ENCODE measurements around the gene CTCFL.

The CTCFL gene

GRCh38 chr20:57568088-57568896 is 43.4 kb upstream of the CTCFL start:
- TF ChIP-seq SPI1 (IDR thresholded peaks at IDR 0.05; ENCODE audit: borderline replicate concordance, low read depth), result no peak
- Histone ChIP-seq H3K27ac (replicated peaks) (no peak overlapping the region), H3K27me3 (ENCODE audit: insufficient read depth, poor library complexity, severe bottlenecking) (no peaks in the 10 kb centered on the region), H3K4me3 (replicated peaks; ENCODE audit: insufficient read depth, low read length) (no peak overlapping the region)
- no peak for DNase-seq (ENCODE audit: low read depth in 1 of 2, low spot score in 1 of 2)

GRCh38 chr20:57567471-57568079 is 42.6 kb upstream of the CTCFL start:
- H3K27me3 ChIP-seq (ENCODE audit: insufficient read depth, poor library complexity, severe bottlenecking), result no peaks in the 10 kb centered on the region
- no peak overlapping the region for H3K27ac ChIP-seq (replicated peaks)
- H3K4me3 ChIP-seq (replicated peaks; ENCODE audit: insufficient read depth, low read length), result no peak overlapping the region
- TF ChIP-seq GABPA (IDR thresholded peaks at IDR 0.05; ENCODE audit: low read depth), result no peak
- no peak for TF ChIP-seq SPI1 (IDR thresholded peaks at IDR 0.05; ENCODE audit: borderline replicate concordance, low read depth)
- TF ChIP-seq POLR2AphosphoS5 (IDR thresholded peaks at IDR 0.05; ENCODE audit: low read depth), result no peak
- no peak for TF ChIP-seq CTCF (IDR thresholded peaks at IDR 0.05; ENCODE audit: insufficient read depth, low read length)
- TF ChIP-seq, protein P1, sequence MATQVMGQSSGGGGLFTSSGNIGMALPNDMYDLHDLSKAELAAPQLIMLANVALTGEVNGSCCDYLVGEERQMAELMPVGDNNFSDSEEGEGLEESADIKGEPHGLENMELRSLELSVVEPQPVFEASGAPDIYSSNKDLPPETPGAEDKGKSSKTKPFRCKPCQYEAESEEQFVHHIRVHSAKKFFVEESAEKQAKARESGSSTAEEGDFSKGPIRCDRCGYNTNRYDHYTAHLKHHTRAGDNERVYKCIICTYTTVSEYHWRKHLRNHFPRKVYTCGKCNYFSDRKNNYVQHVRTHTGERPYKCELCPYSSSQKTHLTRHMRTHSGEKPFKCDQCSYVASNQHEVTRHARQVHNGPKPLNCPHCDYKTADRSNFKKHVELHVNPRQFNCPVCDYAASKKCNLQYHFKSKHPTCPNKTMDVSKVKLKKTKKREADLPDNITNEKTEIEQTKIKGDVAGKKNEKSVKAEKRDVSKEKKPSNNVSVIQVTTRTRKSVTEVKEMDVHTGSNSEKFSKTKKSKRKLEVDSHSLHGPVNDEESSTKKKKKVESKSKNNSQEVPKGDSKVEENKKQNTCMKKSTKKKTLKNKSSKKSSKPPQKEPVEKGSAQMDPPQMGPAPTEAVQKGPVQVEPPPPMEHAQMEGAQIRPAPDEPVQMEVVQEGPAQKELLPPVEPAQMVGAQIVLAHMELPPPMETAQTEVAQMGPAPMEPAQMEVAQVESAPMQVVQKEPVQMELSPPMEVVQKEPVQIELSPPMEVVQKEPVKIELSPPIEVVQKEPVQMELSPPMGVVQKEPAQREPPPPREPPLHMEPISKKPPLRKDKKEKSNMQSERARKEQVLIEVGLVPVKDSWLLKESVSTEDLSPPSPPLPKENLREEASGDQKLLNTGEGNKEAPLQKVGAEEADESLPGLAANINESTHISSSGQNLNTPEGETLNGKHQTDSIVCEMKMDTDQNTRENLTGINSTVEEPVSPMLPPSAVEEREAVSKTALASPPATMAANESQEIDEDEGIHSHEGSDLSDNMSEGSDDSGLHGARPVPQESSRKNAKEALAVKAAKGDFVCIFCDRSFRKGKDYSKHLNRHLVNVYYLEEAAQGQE (IDR thresholded peaks at IDR 0.05; ENCODE audit: insufficient replicate concordance, low read depth), result no peak
- DNase-seq (ENCODE audit: low read depth in 1 of 2, low spot score in 1 of 2), result no peak

GRCh38 chr20:57566803-57567459 is 42.0 kb upstream of the CTCFL start:
- Histone ChIP-seq H3K27me3 (ENCODE audit: insufficient read depth, poor library complexity, severe bottlenecking) (no peaks in the 10 kb centered on the region), H3K4me3 (replicated peaks; ENCODE audit: insufficient read depth, low read length) (no peak overlapping the region), H3K27ac (replicated peaks) (no peak overlapping the region)
- TF ChIP-seq, protein P1 (IDR thresholded peaks at IDR 0.05; ENCODE audit: insufficient replicate concordance, low read depth), result no peak
- DNase-seq (ENCODE audit: low read depth in 1 of 2, low spot score in 1 of 2), result no peak

DNA sequence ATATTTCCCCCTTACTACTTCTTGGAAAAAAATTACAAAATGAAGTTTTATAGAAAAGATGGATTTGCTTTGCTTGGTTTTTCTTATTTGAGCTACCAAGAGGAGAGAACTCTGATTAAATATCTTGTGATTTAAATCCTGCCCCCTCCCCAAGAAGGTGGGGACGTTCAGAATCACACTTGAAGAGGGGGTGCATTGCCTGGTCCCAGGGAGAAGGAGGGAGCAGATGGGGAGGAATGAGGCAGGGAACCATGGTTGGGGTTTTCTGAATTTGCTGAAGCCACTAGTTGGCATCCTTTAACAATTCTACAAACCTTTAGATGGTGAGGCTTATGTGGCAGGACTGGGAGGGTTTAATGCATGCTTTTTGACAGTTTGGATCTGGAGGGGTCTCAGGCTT is 41.5 kb upstream of the CTCFL start:
- H3K27me3 ChIP-seq (ENCODE audit: insufficient read depth, poor library complexity, severe bottlenecking), result no peaks in the 10 kb centered on the region
- H3K27ac ChIP-seq (replicated peaks), result no peak overlapping the region
- TF ChIP-seq SPI1 (IDR thresholded peaks at IDR 0.05; ENCODE audit: borderline replicate concordance, low read depth) (no peak), CTCF (IDR thresholded peaks at IDR 0.05; ENCODE audit: insufficient read depth, low read length) (no peak), GABPA (IDR thresholded peaks at IDR 0.05; ENCODE audit: low read depth) (no peak), POLR2AphosphoS5 (IDR thresholded peaks at IDR 0.05; ENCODE audit: low read depth) (no peak)
- TF ChIP-seq, protein P1 (IDR thresholded peaks at IDR 0.05; ENCODE audit: insufficient replicate concordance, low read depth), result no peak
- H3K4me3 ChIP-seq (replicated peaks; ENCODE audit: insufficient read depth, low read length), result no peak overlapping the region
- no peak for DNase-seq (ENCODE audit: low read depth in 1 of 2, low spot score in 1 of 2)

All from HL-60 (cell line).